GM12873 (cell line): ENCODE results near the gene FGFR4.

Experiments used
- CTCF ChIP-seq: IDR thresholded peaks from 2 replicates; pipeline ENCODE4 v1.5.1; 2012; ENCODE audit warnings: low read depth, mild to moderate bottlenecking, moderate library complexity, low read length, control low read depth; ENCODE audit not compliant: insufficient read depth; ENCODE audit errors: missing control alignments

Gene FGFR4

GRCh38 chr5:177085985-177086653 lies 596 bp upstream of the FGFR4 start:
- no peak for TF ChIP-seq CTCF

DNA sequence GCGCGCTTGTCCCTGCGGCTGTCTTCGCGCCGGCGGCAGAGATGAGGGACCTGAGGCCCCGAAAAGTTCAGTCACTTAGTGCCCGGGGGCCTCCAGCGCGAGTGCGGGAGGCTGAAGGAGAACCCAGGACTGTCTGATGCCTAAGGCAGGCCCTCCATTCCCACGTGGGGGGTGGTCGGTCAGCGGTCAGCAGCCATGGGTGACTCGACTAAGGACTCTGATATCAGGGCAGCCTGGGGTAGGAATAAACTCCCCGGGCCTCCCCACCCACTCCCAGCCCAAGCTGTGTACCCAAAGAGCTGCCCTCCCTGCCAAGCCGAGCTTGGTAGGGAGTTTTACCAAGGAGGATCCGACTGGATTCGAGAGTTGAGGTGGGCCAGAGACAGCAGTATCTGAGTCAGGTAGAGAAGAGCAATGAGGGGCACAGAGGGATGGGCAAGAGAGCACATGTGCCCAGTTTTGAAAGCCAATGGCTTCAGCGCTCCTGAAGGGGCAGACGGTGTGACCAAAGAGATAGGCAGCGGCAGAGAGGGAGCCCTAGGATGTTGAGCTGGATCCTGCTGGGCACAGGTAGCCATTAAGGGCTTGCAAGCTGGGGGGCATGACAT lies 787 bp downstream of the FGFR4 start:
- TF ChIP-seq CTCF, result no peak

- TF ChIP-seq CTCF, result no peak
These were observed 2.4 kb downstream of the FGFR4 start for GRCh38 chr5:177089127-177089526.

DNA sequence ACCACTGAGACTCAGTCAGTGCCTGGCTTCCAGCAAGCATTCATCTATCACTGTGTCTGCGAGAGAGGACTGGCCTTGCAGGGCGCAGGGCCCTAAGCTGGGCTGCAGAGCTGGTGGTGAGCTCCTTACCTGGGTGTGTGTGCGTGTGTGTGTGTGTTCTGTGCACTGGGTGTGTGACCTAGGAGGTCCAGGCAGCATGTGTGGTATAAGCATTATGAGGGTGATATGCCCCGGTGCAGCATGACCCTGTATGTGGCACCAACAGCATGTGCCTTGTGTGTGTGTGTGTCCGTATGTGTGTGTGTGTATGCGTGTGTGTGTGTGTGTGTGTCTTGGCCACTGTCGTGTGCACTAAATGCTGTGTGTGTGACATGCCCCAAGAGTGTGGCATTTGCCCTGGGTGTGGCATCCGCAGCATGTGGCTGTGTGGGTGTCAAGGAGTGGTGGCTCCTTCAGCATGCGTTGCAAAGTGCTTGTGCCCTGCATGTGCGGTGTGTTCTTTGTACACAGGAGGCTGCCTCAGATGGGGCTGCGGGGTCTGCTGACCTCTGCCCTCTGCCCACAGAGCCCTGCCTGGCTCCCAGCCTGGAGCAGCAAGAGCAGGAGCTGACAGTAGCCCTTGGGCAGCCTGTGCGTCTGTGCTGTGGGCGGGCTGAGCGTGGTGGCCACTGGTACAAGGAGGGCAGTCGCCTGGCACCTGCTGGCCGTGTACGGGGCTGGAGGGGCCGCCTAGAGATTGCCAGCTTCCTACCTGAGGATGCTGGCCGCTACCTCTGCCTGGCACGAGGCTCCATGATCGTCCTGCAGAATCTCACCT lies 3.3 kb downstream of the FGFR4 start:
- TF ChIP-seq CTCF, result no peak

- no peak for TF ChIP-seq CTCF
These were observed 4.1 kb downstream of the FGFR4 start for GRCh38 chr5:177090813-177091212.

DNA sequence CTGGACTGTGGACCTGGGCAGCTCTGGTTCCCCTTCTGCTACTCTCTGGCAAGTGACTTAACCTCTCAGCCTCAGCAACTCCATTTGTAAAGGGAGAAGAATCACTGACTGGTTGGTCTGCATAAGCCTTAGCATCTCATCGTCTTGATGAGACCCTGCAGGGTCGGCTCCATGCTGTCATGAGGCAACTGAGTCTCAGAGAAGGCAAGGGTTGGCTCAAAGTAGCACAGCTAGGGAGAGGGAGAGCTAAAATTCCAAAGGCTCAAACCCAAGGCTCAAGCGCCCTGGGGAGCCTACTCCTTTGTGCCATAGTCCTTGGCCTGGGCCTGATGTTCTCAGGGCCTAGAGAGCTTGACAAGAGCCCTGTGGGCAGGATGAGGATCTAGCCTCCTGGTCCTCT lies 4.5 kb downstream of the FGFR4 start:
- TF ChIP-seq CTCF, result no peak
